ENCODE data around the gene VPS18. TPM values are rescaled to one million over a fixed set of nuclear protein-coding genes. Genes with fewer than 3 reads are reported as not detected.

The VPS18 gene
- total RNA-seq, 1 donor from 2014 or later = 36.7 TPM

- no peak for TF ChIP-seq CTCF (IDR thresholded peaks at IDR 0.05)
- peaks cover 24% of the 10 kb centered on the region for H3K4me1 Mint-ChIP-seq (ENCODE audit: unreplicated experiment)
- peak overlapping the region; percentile 99 for H3K4me3 Mint-ChIP-seq (ENCODE audit: unreplicated experiment)
- H3K27ac Mint-ChIP-seq (ENCODE audit: unreplicated experiment) = no peak overlapping the region
- no peaks in the 10 kb centered on the region for H3K9me3 Mint-ChIP-seq (ENCODE audit: unreplicated experiment)
- no peaks in the 10 kb centered on the region for H3K27me3 Mint-ChIP-seq (ENCODE audit: unreplicated experiment)
- H3K36me3 Mint-ChIP-seq (ENCODE audit: unreplicated experiment) = peaks cover 16% of the 10 kb centered on the region
- no peak for DNase-seq (ENCODE audit: extremely low spot score, unreplicated experiment)
These were observed 1.1 kb upstream of the VPS18 start for GRCh38 chr15:40893019-40893670.

- H3K27ac Mint-ChIP-seq (ENCODE audit: unreplicated experiment) = peak overlapping the region; percentile 98
- DNase-seq (ENCODE audit: extremely low spot score, unreplicated experiment) = no peak
These were observed 615 bp downstream of the VPS18 start for GRCh38 chr15:40894681-40895448.

GRCh38 chr15:40899536-40900207 lies 5.4 kb downstream of the VPS18 start:
- TF ChIP-seq CTCF (IDR thresholded peaks at IDR 0.05) = no peak
- Mint-ChIP-seq H3K4me3 (ENCODE audit: unreplicated experiment) (no peak overlapping the region), H3K36me3 (ENCODE audit: unreplicated experiment) (peaks cover 32% of the 10 kb centered on the region), H3K4me1 (ENCODE audit: unreplicated experiment) (peaks cover 25% of the 10 kb centered on the region), H3K27ac (ENCODE audit: unreplicated experiment) (no peak overlapping the region), H3K27me3 (ENCODE audit: unreplicated experiment) (no peaks in the 10 kb centered on the region), H3K9me3 (ENCODE audit: unreplicated experiment) (no peaks in the 10 kb centered on the region)
- DNase-seq (ENCODE audit: extremely low spot score, unreplicated experiment) = no peak

More at GRCh38 chr15:40894681-40895448, 615 bp downstream of the VPS18 start:
- Mint-ChIP-seq H3K36me3 (ENCODE audit: unreplicated experiment) (peaks cover 22% of the 10 kb centered on the region), H3K27me3 (ENCODE audit: unreplicated experiment) (no peaks in the 10 kb centered on the region), H3K4me3 (ENCODE audit: unreplicated experiment) (peak overlapping the region; percentile 99), H3K9me3 (ENCODE audit: unreplicated experiment) (no peaks in the 10 kb centered on the region), H3K4me1 (ENCODE audit: unreplicated experiment) (peaks cover 24% of the 10 kb centered on the region)
- peak; percentile 48 for TF ChIP-seq CTCF (IDR thresholded peaks at IDR 0.05)

- Mint-ChIP-seq H3K4me1 (ENCODE audit: unreplicated experiment) (peaks cover 20% of the 10 kb centered on the region), H3K36me3 (ENCODE audit: unreplicated experiment) (peaks cover 33% of the 10 kb centered on the region), H3K4me3 (ENCODE audit: unreplicated experiment) (no peak overlapping the region), H3K27ac (ENCODE audit: unreplicated experiment) (no peak overlapping the region), H3K27me3 (ENCODE audit: unreplicated experiment) (no peaks in the 10 kb centered on the region), H3K9me3 (ENCODE audit: unreplicated experiment) (no peaks in the 10 kb centered on the region)
- no peak for TF ChIP-seq CTCF (IDR thresholded peaks at IDR 0.05)
- no peak for DNase-seq (ENCODE audit: extremely low spot score, unreplicated experiment)
These were observed 6.2 kb downstream of the VPS18 start for GRCh38 chr15:40900256-40901052.

All from osteocyte (in vitro differentiated cells).